Skeletal muscle cell (primary cell): Measurements from ENCODE around the gene GYS1.

Experiments
- DNase-seq: peaks from one replicate; pipeline ENCODE4 v3.0.0-alpha.2; 2010; ENCODE audit warnings: low read depth
- H3K4me3 ChIP-seq: 2 replicates; pipeline ENCODE4 v1.5.1; 2011; ENCODE audit warnings: low read depth, mild to moderate bottlenecking, control low read depth, low read length, moderate library complexity

Gene GYS1

DNA sequence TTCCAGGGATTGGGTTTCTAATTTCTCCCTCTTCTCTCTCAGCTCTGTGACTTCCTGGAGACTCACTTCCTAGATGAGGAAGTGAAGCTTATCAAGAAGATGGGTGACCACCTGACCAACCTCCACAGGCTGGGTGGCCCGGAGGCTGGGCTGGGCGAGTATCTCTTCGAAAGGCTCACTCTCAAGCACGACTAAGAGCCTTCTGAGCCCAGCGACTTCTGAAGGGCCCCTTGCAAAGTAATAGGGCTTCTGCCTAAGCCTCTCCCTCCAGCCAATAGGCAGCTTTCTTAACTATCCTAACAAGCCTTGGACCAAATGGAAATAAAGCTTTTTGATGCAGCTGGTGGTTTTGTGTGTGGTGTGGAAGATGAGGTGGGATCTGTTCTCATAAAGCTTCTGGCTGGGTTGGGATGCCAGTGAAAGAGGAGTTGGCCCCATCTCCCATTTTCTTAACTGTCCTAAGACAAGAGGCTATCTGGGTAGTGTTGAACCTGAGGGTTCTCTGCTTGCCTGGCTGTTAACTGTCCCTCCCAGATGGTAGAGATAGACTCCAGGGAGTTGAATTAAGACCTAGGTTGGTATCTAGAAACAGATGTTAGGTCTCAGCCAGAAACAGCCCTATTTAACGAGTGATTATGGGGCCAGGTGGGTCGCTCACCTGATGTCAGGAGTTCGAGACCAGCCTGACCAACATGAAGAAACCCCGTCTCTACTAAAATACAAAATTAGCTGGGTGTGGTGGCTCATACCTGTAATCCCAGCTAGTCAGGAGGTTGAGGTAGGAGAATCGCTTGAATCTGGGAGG is 26.4 kb downstream of the GYS1 start:
- H3K4me3 ChIP-seq, result peak overlapping the region; percentile 88
- DNase-seq, result no peak

DNA sequence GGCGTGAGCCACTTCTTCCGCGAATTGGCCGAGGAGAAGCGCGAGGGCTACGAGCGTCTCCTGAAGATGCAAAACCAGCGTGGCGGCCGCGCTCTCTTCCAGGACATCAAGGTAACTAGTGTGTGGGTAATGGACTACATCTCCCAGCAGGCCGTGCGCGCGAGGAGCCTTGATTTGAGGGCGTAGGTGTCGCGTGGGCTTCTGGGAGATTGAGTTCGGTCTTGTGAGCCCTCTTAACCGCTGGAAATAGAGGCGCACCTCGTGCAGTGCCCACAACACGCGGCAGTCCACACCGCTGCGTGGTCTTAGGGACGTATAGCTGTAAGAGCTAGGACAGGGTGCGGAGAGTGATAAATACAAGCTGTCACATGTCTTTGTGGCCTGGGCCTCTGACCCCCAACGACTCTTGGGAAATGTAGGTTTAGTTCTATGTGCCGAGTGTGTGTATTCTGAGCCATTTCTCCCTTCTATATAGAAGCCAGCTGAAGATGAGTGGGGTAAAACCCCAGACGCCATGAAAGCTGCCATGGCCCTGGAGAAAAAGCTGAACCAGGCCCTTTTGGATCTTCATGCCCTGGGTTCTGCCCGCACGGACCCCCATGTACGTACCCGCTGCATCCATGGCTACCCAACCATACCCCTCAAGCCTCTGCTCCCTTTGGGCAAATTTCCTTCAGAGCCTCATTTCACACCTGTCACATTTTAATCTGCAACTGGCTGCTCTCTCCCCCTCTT is 27.1 kb downstream of the GYS1 start:
- H3K4me3 ChIP-seq, result peak overlapping the region; percentile 88
- no peak for DNase-seq

DNA sequence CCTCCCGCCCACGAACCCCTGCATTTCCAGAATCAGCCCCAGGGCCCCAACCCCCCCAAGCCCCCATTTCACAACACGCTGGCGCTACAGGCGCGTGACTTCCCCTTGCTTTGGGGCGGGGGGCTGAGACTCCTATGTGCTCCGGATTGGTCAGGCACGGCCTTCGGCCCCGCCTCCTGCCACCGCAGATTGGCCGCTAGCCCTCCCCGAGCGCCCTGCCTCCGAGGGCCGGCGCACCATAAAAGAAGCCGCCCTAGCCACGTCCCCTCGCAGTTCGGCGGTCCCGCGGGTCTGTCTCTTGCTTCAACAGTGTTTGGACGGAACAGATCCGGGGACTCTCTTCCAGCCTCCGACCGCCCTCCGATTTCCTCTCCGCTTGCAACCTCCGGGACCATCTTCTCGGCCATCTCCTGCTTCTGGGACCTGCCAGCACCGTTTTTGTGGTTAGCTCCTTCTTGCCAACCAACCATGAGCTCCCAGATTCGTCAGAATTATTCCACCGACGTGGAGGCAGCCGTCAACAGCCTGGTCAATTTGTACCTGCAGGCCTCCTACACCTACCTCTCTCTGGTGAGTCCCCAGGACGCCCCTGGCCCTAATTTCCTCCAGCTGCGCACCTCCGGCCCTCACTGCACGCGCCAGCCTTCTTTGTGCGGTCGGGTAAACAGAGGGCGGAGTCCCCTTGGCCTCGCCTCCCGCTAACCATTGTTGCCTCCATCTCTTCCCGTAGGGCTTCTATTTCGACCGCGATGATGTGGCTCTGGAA is 27.9 kb downstream of the GYS1 start, which contains the start of gene FTL:
FTL (plus strand) TSS at position 270 of the 766 bp plus-strand sequence; CDS start at position 469, 199 bp downstream.
- DNase-seq, result peak; percentile 88
- H3K4me3 ChIP-seq, result peak within 1 kb of the TSS; percentile 88

DNA sequence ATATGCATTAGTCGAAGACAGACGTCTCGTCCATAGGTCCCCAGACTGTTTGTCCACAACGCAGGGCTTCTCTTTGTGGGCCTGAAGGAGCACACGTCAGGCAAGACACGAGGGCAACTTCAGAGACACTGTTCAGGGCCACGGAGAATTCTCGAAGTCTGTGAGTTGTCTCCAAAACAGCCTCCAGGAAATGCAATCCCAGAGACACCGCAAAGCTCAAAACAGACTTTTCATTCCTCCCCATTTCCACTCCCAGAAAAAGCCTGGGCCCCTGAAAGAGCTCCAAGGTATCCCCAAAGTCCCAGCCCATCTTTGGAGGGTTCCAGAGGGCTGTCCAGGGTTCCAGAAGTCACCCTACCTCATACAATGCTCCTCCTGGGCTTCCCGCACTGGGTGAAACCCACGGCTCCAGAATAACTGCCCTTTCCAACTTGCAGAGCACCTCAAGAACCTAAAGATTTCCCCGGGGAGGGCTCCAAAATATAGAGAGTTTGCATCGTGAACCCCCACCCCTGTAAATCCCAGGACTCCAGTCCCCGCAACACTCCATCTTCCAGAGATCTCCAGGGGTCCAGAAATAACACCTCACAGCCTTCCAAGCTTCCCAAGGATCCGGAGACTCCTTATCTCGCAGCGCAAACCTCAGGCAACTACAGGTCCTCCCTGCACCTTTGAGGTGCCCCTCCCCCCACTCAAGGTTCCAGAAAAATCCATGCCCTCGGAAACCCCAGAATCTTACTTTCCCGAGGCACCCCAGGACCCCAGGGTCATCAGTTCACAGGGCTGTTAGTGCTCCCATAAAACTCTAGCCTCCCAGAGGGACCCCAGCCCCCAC is 28.7 kb downstream of the GYS1 start:
- no peak for DNase-seq
- peak overlapping the region; percentile 31 for H3K4me3 ChIP-seq

DNA sequence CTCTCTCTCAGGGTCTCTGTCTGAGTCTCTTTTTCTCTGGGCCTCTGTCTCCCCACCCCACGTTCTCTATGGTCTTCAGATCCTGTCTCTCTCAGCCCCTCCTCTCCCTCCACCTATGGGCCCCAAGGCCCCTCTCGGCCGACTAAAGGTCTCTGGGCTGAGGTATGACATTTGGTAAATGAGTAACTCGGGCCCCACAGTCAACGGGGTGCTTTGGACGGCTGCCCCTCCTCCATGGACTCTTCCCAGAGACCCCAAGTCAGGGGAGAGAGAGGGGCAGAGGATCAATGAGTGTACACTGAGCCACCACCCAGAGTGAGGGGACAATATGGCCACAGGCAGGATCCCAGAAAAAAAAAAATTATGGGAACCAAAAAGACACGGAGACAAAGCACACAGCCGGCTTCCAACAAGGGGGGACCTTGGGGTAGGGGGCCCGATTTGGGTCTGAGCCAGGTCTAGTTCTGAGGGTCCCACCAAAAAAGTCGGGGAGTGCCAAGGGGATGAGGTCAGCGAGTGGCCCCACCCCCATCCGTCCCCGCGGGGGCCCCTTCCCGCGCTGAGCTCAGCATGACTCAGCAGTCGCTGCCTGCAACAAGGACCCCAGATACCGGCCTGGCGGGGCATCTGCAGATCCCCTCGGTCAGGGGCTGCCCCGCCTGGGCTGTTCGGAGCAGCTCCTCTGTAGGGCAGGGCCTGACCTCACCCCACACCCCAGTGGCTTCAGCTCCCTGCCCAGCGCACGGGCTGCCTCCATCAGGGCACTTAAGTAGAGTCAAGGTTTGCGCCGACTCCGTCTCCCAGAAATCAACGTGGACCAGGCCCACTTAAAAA is 29.5 kb downstream of the GYS1 start:
- no peak for DNase-seq
- H3K4me3 ChIP-seq, result peak overlapping the region; percentile 31

DNA sequence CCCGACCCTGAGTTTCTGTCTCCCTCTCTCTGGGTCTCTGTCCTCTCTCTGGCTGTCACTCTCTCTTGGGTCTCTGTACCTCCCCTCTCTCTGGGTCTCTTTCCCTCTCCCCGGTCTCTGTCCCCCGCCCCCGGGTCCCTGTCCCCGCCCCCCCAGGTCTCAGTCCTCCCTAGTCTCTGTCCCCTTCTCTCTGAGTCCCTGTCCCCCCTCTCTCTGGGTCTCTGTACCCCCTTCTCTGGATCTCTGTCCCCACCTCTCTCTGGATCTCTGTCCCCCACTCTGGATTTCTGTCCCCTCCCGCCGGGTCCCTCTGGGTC is 30.3 kb downstream of the GYS1 start:
- H3K4me3 ChIP-seq, result no peak overlapping the region
- no peak for DNase-seq

DNA sequence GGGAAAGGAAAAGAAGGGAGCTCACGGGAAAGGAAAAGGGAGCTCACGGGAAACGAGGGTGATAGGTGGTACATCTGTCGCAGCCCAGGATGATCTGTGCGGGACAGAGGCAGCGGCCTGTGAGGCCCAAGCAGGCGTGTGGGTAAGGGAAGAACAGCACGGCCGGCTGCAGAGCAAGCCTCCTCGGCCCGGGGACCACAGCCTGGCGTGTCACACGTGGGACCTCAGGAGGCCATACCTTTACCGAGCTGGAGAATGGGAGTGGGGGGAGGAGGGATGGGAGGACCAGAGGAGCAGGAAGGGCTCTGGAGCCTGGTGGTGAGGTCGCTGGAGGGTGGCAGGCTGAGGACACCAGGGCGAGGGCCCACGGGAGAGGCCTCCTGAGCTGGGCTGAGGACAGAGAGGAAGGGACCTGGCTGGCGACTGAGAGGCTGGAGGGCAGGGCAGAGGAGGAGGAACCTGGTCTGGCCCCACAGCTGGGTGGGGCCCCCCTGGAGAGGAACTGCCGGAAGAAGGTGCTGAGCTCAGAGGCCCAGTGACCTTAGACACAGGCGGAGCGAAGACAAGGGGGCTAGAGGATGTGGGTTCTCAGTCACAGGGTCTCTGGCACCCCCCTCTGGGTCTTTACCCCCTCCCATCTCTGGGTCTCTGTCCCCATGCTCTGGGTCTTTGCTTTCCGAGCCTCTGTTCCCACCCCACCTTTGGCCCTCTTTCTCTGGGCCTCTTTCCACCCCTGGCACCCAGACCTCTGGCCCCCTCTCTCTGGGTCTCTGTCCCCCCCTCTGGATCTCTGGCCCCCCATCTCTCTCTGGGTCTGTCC is 30.9 kb downstream of the GYS1 start:
- DNase-seq, result no peak

DNA sequence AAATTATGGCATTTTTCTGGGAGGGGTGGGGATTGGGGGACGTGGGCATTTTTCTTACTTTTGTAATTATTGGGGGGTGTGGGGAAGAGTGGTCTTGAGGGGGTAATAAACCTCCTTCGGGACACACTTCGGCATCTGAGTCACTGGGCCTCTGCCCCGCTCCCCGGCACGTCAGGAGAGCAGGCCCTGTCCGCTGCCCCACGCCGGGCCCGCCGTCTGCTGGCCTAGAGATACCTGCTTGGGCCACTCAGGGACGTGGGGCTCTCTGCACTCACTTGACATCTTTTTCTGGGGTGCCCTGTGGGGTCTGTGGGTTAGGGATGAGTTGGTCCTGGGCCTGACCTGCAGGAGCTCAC is 31.5 kb downstream of the GYS1 start:
- H3K4me3 ChIP-seq, result no peak overlapping the region

More for the DNA sequence above, 30.9 kb downstream of the GYS1 start:
- no peak overlapping the region for H3K4me3 ChIP-seq

DNA sequence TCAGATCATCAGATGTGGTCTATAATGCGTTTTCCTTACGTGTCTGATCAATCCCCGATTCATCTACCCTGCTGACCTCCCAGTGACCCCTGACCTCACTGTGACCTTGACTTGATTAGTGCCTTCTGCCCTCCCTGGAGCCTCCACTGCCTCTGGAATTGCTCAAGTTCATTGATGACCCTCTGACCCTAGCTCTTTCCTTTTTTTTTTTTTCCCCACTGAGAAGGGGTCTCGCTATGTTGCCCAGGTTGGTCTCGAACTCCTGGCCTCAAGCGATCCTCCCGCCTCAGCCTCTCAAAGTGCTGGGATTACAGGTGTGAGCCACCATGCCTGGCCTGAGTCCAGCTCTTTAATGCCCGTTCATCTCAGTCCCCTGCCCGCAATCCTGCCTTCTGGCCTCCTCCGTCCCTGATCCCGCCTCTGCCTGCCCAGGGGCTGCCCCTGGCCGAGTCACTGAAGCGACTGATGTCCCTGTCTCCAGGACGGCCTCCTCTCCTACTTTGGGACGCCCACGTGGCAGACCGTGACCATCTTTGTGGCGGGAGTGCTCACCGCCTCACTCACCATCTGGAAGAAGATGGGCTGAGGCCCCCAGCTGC is 32.0 kb downstream of the GYS1 start:
- no peak overlapping the region for H3K4me3 ChIP-seq
- no peak for DNase-seq

More for the DNA sequence above, 31.5 kb downstream of the GYS1 start:
- no peak for DNase-seq

DNA sequence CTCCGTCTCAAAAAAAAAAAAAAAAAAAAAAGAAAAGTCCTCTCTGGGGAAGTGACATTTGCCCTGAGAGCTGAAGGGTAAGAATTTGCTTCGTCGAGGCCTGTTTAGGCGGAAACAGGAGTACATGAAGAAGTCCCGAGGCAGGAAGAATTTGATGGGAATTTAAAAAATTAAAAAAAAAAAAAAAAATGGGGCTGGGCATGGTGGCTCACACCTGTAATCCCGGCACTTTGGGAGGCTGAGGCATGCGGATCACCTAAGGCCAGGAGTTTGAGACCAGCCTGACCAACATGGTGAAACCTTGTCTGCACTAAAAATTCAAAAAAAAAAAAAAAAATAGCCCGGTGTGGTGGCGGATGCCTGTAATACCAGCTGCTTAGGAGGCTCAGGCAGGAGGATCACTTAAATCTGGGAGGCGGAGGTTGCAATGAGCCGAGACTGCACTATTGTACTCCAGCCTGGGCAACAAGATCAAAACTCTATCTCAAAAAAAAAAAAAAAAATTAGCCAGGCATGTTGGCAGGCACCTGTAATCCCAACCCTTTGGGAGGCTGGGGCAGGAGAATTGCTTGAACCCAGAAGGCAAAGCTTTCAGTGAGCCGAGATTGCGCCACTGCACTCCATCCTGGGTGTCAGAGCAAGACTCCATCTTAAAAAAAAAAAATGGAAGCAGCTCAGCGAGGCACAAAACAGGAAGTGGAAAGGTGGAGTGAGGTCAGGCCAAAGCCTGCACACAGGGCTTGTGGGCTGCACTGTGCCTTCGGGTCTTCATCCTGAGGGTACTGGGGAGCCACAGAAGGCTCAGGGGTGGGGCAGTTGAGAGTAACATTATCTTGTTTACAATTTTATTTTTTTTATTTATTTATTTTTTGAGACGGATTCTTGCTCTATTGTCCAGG is 33.5 kb downstream of the GYS1 start:
- no peak overlapping the region for H3K4me3 ChIP-seq
- no peak for DNase-seq

DNA sequence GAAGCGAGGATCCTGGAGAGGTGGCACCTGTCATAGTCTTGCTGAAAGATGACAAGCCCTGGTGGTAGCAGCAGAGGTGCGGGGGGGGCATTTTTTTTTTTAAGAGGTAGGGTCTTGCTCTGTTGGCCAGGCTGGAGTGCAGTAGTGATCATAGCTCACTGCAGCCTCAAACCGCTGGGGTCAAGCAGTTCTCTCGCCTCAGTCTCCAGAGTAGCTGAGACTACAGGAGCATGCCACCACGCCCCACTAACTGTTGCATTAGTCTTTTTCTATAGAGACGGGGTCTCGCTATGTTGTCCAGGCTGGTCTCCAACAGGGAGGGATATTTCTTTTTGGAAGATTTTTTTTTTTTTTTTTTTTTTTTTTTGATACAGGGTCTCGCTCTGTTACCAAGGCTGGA is 35.1 kb downstream of the GYS1 start:
- DNase-seq, result no peak
- H3K4me3 ChIP-seq, result no peak overlapping the region

DNA sequence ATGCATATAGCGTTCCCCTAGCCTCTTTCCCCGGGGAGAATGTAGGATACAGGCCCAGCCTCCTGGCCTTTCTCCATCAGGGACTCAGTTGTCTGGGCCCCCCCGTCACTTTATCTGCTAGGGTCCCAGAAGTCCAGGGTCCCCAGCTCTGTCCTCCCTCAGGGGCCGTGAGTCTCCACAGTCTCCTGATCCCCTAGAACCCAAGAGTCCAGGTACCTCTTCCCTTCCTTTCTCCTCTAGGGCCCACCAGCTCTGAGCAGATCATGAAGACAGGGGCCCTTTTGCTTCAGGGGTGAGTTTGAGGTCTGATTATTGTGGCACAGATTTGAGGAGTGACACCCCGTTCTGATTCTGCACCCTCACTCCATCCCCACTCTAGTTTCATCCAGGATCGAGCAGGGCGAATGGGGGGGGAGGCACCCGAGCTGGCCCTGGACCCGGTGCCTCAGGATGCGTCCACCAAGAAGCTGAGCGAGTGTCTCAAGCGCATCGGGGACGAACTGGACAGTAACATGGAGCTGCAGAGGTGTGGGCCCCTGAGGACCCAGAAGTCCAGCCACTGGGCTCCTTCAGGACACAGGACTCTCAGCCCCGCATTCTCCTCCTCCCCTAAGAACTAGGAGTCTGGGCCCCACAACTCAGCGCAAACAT is 37.7 kb downstream of the GYS1 start:
- peak overlapping the region; percentile 95 for H3K4me3 ChIP-seq
- no peak for DNase-seq

DNA sequence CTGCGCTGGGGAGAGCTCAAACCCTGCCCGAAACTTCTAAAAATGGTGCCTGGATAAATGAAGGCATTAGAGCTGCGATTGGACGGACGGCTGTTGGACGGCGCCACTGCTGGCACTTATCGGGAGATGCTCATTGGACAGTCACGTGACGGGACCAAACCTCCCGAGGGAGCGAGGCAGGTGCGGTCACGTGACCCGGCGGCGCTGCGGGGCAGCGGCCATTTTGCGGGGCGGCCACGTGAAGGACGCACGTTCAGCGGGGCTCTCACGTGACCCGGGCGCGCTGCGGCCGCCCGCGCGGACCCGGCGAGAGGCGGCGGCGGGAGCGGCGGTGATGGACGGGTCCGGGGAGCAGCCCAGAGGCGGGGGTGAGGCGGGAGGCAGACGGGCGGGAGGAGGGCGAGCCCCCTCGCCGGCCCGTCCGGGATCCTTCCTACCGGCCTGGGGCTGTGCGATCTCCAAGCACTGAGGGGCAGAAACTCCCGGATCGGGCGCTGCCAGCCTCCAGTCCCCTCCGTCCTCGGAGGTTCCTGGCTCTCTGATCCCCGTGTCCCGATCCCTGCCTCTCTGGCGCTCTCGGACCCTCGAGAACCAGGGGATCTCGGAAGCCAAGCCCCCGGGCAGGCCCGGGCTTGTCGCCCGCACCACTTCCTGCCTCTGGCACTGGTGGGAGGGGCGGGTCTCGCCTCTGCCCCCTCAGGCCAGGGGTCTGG is 38.4 kb downstream of the GYS1 start, which contains the start of gene BAX:
BAX (plus strand) TSS at position 281 of the 713 bp plus-strand sequence; CDS start at position 335, 54 bp downstream.
- DNase-seq, result peak; percentile 76
- H3K4me3 ChIP-seq, result peak within 1 kb of the TSS; percentile 95

DNA sequence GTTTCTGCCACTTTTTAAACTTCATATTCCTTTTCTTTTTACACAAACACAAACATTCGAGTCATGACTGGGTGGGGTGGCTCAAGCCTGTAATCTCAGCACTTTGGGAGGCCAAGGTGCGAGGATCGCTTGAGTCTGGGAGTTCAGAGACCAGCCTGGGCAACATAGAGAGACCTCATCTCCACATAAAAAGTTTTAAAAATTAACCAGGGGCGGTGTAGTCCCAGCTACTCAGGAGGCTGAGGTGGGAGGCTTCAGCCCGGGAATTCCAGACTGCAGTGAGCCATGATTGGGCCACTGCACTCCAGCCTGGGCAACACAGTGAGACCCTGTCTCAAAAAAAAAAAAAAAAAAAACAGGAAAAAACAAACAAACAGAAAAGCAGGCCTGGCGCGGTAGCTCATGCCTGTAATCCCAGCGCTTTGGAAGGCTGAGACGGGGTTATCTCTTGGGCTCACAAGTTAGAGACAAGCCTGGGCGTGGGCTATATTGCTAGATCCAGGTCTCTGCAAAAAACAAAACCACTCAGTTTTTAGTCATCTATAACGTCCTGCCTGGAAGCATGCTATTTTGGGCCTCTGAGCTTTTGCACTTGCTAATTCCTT is 39.0 kb downstream of the GYS1 start:
- peak overlapping the region; percentile 95 for H3K4me3 ChIP-seq
- no peak for DNase-seq

DNA sequence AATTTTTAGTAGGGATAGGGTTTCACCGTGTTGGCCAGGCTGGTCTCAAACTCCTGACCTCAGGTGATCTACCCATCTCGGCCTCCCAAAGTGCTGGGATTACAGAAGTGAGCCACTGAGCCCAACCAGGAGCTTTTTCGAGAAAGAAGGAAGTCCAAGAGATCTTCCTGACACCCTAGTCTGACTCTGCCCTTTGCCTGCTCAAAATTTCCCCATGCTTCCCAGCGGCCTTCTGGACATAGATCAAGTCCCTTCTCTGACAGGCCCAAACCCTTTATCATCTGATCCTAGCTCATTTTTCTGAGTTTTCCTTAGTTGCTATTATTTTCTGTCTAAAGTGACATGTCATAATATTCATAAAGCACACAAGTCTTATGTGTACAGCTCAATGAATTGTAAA is 40.0 kb downstream of the GYS1 start:
- DNase-seq, result no peak
- H3K4me3 ChIP-seq, result no peak overlapping the region
